Coronary artery (tissue), 2 donors: ENCODE results near the gene PLD6.

Source experiments
- DNase-seq: peaks from one replicate; pipeline ENCODE4 v3.0.0-alpha.2; 2017; ENCODE audit warnings: low spot score
- H3K27ac ChIP-seq, 2 donors: fragments of 200-600 bp; sonication (generic); one replicate each; pipeline ENCODE4 v1.5.1; 2016 to 2019
- H3K4me3 ChIP-seq: fragments of 200-600 bp; sonication (generic); 2 replicates; pipeline ENCODE4 v1.5.1; 2016; ENCODE audit warnings: mild to moderate bottlenecking, moderate library complexity
- TF ChIP-seq, protein P1 (sequence below): fragments of 200-600 bp; sonication (generic); IDR thresholded peaks from one replicate; pipeline ENCODE4 v1.5.1; 2019; ENCODE audit warnings: antibody characterized with exemption

PLD6 gene

DNA sequence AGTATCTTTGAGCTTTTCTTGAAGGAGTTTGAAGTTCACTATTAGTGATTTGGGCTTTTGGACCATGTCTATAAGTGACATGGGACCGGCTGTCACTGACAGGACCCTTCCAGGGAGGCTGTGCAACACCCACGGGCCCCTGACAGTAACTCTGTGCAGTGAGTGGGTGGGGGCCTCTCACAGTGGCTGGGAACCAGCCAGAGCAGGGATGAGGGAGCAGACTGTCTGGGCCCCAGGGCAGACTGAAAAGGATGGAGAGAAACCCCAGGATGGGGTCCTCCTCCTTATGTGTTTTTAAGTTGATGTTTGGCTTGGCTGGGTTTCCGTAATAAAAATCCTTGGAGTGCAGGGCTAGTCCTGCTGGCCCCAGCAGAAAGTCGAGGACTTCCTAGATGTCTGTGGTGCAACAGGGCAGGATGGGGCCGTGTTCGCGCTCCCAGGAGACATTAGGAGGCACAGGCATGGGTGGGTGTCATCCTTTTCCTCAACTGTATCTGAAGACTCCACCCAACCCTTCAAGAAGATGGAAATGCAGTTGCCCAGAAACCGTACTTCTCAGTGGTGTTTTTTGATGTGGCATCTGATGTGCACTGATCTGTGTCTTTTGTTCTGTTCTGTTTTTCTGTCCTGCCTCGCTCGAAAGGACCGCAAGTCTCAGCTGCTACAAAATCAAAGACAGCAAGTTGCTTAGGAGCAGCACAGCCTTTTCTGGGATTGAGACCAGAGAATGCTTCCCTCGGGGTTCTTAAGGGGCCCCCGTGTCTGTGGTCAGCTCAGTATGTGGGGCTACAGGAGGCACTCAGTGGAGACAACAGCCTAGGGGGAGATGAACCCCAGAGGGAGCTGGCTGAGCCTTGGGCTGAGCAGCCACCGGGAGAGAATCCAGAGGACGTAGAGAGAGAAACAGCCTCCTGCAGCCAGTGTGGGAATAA, 24.2 kb downstream of the PLD6 start:
- Histone ChIP-seq H3K27ac (peak overlapping the region in 1 of 2 donors; percentile 45), H3K4me3 (no peak overlapping the region)
- no peak for DNase-seq
- TF ChIP-seq, protein P1, sequence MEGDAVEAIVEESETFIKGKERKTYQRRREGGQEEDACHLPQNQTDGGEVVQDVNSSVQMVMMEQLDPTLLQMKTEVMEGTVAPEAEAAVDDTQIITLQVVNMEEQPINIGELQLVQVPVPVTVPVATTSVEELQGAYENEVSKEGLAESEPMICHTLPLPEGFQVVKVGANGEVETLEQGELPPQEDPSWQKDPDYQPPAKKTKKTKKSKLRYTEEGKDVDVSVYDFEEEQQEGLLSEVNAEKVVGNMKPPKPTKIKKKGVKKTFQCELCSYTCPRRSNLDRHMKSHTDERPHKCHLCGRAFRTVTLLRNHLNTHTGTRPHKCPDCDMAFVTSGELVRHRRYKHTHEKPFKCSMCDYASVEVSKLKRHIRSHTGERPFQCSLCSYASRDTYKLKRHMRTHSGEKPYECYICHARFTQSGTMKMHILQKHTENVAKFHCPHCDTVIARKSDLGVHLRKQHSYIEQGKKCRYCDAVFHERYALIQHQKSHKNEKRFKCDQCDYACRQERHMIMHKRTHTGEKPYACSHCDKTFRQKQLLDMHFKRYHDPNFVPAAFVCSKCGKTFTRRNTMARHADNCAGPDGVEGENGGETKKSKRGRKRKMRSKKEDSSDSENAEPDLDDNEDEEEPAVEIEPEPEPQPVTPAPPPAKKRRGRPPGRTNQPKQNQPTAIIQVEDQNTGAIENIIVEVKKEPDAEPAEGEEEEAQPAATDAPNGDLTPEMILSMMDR: no peak

- TF ChIP-seq, protein P1: no peak
- Histone ChIP-seq H3K4me3 (no peak overlapping the region), H3K27ac (peak overlapping the region in 1 of 2 donors; percentile 45)
- DNase-seq: no peak
Measured at GRCh38 chr17:17180741-17181525, 25.2 kb downstream of the PLD6 start.

- Histone ChIP-seq H3K4me3 (no peak overlapping the region), H3K27ac (peak overlapping the region in 1 of 2 donors; percentile 31)
- no peak for DNase-seq
- TF ChIP-seq, protein P1: no peak
Measured at GRCh38 chr17:17180141-17180603, 26.0 kb downstream of the PLD6 start.

DNA sequence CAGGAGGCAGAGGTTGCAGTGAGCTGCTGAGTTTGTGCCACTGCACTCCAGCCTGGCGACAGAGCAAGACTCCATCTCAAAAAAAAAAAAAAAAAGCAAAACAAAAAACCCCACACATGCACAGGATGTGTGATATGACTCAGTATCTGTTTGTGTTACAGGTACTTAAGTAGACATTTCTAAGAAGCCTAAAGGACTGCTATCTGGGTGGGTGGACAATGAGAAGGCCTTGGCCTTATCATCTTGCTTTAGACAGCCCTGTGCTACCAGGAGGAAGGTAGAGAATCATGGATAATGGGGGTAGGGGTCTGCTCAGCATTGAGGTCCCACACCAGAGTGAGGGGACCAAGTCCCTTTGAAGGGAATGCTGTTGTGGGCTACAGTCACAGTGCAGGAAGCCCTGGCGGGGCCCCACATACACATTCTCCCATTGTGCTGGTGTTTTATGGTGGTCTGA, 26.7 kb downstream of the PLD6 start:
- Histone ChIP-seq H3K4me3 (no peak overlapping the region), H3K27ac (no peak overlapping the region)
- TF ChIP-seq, protein P1: no peak
- no peak for DNase-seq

DNA sequence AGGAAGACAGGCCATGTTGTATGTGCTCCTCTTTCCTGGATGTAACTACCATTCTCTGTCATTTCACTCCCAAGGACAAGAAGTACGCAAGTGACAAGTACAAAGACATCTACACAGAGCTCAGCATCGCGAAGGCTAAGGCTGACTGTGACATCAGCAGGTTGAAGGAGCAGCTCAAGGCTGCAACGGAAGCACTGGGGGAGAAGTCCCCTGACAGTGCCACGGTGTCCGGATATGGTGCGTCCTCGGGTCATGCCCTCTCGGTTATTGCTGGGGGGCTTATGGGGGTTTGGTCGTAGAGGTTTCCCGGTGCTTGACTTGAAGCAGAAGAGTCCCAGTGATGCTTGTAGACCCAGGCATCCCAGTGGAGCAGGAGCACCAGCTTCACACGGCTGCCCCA, 29.0 kb downstream of the PLD6 start:
- Histone ChIP-seq H3K27ac (no peak overlapping the region), H3K4me3 (no peak overlapping the region)
- TF ChIP-seq, protein P1: no peak
- DNase-seq: no peak

- no peak overlapping the region for H3K4me3 ChIP-seq
- no peak overlapping the region for H3K27ac ChIP-seq
- DNase-seq: no peak
- TF ChIP-seq, protein P1: no peak
Measured at GRCh38 chr17:17176341-17176740, 29.8 kb downstream of the PLD6 start.
